GM19397 (cell line): ENCODE data around the gene SUSD3.
A peak's percentile ranks its signal among the peaks of the same experiment; 100 is the strongest.
"Not testable (repeated sequence)": the region's sequence is repeated elsewhere in the genome, so short reads cannot be mapped to it uniquely, and the experiment has no call there.

Source experiments
- ATAC-seq: cut with Tn5 transposase; IDR thresholded peaks from one replicate; pipeline ENCODE4 v1.9.1; 2021; ENCODE audit warnings: mild to moderate bottlenecking, moderate library complexity; ENCODE audit not compliant: unreplicated experiment

Gene SUSD3

GRCh38 chr9:93108291-93109041 is 50.0 kb downstream of the SUSD3 start:
- no peak for ATAC-seq

- ATAC-seq, result no peak
Observed at GRCh38 chr9:93110311-93110855, 51.9 kb downstream of the SUSD3 start.

- no peak for ATAC-seq
Observed at GRCh38 chr9:93111001-93111370, 52.5 kb downstream of the SUSD3 start.

GRCh38 chr9:93111371-93112115 is 53.0 kb downstream of the SUSD3 start:
- no peak for ATAC-seq

- no peak for ATAC-seq
Observed at GRCh38 chr9:93112116-93112863, 53.8 kb downstream of the SUSD3 start.

- ATAC-seq, result no peak
Observed at GRCh38 chr9:93112864-93113389, 54.4 kb downstream of the SUSD3 start.

GRCh38 chr9:93114169-93114983 is 55.9 kb downstream of the SUSD3 start:
- no peak for ATAC-seq

- no peak for ATAC-seq
Observed at GRCh38 chr9:93114984-93115335, 56.5 kb downstream of the SUSD3 start.

GRCh38 chr9:93115486-93116071 is 57.1 kb downstream of the SUSD3 start:
- no peak for ATAC-seq

- no peak for ATAC-seq
Observed at GRCh38 chr9:93116072-93116961, 57.8 kb downstream of the SUSD3 start.

- ATAC-seq, result not testable (repeated sequence)
Observed at GRCh38 chr9:93117521-93117920, 59.0 kb downstream of the SUSD3 start.

GRCh38 chr9:93117924-93118862 is 59.7 kb downstream of the SUSD3 start:
- ATAC-seq, result no peak

GRCh38 chr9:93118863-93119702 is 60.6 kb downstream of the SUSD3 start:
- no peak for ATAC-seq

GRCh38 chr9:93119703-93119952 is 61.1 kb downstream of the SUSD3 start:
- no peak for ATAC-seq

GRCh38 chr9:93119953-93120845 is 61.7 kb downstream of the SUSD3 start:
- ATAC-seq, result peak; percentile 90

- no peak for ATAC-seq
Observed at GRCh38 chr9:93120846-93121315, 62.4 kb downstream of the SUSD3 start.
